Endothelial cell of umbilical vein (primary cell): ENCODE measurements around the gene ARMC7.

Source experiments
- CTCF ChIP-seq, 2 donors: IDR thresholded peaks; 1 replicate in 1 of 2; 2 replicates in 1 of 2; pipeline ENCODE4 v1.5.1; 2011; ENCODE audit warnings: low read length in 2 of 2, mild to moderate bottlenecking in 2 of 2, moderate library complexity in 2 of 2, control low read depth in 1 of 2, inconsistent platforms in 1 of 2, low read depth in 1 of 2; ENCODE audit not compliant: insufficient read depth in 1 of 2; ENCODE audit errors: extremely low read depth in 1 of 2
- EZH2 ChIP-seq: IDR thresholded peaks from 2 replicates; pipeline ENCODE4 v1.6.1; 2012; ENCODE audit warnings: borderline replicate concordance, low read depth, mild to moderate bottlenecking, moderate library complexity, low read length, inconsistent platforms; ENCODE audit not compliant: severe bottlenecking
- FOS ChIP-seq: IDR thresholded peaks from 2 replicates; pipeline ENCODE4 v1.6.1; 2011; ENCODE audit warnings: mild to moderate bottlenecking, low read length, moderate library complexity, borderline replicate concordance; ENCODE audit not compliant: insufficient read depth
- MAX ChIP-seq: IDR thresholded peaks from 2 replicates; pipeline ENCODE4 v1.6.1; 2011; ENCODE audit not compliant: insufficient read depth, insufficient read length
- MYC ChIP-seq: IDR thresholded peaks from one replicate; pipeline ENCODE4 v1.6.1; 2011; ENCODE audit warnings: mild to moderate bottlenecking, low read depth, low read length
- POLR2A ChIP-seq: IDR thresholded peaks from 2 replicates; pipeline ENCODE4 v1.6.1; 2012; ENCODE audit warnings: low read depth, mild to moderate bottlenecking, control low read depth, low read length
- POLR2AphosphoS5 ChIP-seq: IDR thresholded peaks from 2 replicates; pipeline ENCODE4 v1.6.1; 2012; ENCODE audit warnings: low read depth, mild to moderate bottlenecking, control low read depth, low read length, moderate library complexity; ENCODE audit not compliant: insufficient read depth

- no peak for TF ChIP-seq POLR2A
- no peak for TF ChIP-seq EZH2
- peak; percentile 43 to 58 for TF ChIP-seq CTCF (IDR thresholded peaks at IDR 0.05; ENCODE audit: extremely low read depth in 1 of 2, insufficient read depth in 1 of 2, low read depth in 1 of 2, low read length in 2 of 2)
- no peak for TF ChIP-seq POLR2AphosphoS5
- TF ChIP-seq MAX = no peak
- TF ChIP-seq FOS = no peak
- no peak for TF ChIP-seq MYC
These were observed 21.0 kb downstream of the ARMC7 start for GRCh38 chr17:75130632-75131277.
